ENCODE measurements around the gene TMEM219.

DNA sequence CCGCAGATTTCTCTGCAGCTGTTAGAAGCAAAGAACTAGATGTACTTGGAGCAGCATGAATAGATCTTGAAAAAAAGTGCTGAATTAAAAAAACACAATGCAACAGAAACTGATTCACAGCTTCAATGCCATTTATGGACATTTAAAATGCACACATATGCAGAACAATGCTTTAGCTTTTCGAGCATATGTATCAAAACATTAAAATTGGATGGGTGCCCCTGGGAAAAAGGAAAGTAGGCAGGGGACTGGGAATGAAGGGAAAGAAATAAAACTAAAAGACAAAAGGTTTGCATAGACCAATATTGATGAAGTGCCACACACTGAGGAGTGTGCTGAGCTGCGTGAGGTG is 40.9 kb upstream of the TMEM219 start:
- no peak for TF ChIP-seq POLR2AphosphoS5 (IDR thresholded peaks at IDR 0.05; ENCODE audit: low read depth)
- TF ChIP-seq, protein P1, sequence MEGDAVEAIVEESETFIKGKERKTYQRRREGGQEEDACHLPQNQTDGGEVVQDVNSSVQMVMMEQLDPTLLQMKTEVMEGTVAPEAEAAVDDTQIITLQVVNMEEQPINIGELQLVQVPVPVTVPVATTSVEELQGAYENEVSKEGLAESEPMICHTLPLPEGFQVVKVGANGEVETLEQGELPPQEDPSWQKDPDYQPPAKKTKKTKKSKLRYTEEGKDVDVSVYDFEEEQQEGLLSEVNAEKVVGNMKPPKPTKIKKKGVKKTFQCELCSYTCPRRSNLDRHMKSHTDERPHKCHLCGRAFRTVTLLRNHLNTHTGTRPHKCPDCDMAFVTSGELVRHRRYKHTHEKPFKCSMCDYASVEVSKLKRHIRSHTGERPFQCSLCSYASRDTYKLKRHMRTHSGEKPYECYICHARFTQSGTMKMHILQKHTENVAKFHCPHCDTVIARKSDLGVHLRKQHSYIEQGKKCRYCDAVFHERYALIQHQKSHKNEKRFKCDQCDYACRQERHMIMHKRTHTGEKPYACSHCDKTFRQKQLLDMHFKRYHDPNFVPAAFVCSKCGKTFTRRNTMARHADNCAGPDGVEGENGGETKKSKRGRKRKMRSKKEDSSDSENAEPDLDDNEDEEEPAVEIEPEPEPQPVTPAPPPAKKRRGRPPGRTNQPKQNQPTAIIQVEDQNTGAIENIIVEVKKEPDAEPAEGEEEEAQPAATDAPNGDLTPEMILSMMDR (IDR thresholded peaks at IDR 0.05; ENCODE audit: insufficient read depth, low read length), result no peak
- TF ChIP-seq GABPA (IDR thresholded peaks at IDR 0.05; ENCODE audit: low read depth), result no peak
- TF ChIP-seq, protein P2, sequence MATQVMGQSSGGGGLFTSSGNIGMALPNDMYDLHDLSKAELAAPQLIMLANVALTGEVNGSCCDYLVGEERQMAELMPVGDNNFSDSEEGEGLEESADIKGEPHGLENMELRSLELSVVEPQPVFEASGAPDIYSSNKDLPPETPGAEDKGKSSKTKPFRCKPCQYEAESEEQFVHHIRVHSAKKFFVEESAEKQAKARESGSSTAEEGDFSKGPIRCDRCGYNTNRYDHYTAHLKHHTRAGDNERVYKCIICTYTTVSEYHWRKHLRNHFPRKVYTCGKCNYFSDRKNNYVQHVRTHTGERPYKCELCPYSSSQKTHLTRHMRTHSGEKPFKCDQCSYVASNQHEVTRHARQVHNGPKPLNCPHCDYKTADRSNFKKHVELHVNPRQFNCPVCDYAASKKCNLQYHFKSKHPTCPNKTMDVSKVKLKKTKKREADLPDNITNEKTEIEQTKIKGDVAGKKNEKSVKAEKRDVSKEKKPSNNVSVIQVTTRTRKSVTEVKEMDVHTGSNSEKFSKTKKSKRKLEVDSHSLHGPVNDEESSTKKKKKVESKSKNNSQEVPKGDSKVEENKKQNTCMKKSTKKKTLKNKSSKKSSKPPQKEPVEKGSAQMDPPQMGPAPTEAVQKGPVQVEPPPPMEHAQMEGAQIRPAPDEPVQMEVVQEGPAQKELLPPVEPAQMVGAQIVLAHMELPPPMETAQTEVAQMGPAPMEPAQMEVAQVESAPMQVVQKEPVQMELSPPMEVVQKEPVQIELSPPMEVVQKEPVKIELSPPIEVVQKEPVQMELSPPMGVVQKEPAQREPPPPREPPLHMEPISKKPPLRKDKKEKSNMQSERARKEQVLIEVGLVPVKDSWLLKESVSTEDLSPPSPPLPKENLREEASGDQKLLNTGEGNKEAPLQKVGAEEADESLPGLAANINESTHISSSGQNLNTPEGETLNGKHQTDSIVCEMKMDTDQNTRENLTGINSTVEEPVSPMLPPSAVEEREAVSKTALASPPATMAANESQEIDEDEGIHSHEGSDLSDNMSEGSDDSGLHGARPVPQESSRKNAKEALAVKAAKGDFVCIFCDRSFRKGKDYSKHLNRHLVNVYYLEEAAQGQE (IDR thresholded peaks at IDR 0.05; ENCODE audit: insufficient replicate concordance, low read depth), result no peak
- TF ChIP-seq SPI1 (IDR thresholded peaks at IDR 0.05; ENCODE audit: borderline replicate concordance, low read depth), result no peak
